HG03196 (cell line): ENCODE results near the gene MICU2.

Experiments used
- ATAC-seq: cut with Tn5 transposase; IDR thresholded peaks from one replicate; pipeline ENCODE4 v1.9.1; 2021; ENCODE audit not compliant: unreplicated experiment

Gene MICU2

DNA sequence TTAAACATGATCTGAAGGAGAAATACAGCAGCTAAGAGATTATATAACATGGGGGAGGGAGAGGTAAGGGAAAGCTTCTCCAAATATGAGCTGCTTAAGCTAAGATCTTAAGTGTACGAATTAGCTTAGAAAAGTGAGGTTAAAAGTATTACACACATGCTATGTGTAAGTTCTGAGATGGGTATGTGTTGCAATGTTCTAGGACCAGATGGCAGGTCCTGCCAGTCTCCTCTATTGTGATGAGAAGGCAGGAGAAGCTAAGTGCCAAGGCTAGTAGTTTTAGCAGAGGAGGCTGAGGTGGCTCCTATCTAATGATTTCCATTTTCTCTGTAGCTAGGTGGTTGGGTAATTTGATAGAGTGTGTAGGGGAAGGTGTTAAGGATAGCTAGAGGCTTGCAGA is 57.6 kb downstream of the MICU2 start:
- no peak for ATAC-seq

DNA sequence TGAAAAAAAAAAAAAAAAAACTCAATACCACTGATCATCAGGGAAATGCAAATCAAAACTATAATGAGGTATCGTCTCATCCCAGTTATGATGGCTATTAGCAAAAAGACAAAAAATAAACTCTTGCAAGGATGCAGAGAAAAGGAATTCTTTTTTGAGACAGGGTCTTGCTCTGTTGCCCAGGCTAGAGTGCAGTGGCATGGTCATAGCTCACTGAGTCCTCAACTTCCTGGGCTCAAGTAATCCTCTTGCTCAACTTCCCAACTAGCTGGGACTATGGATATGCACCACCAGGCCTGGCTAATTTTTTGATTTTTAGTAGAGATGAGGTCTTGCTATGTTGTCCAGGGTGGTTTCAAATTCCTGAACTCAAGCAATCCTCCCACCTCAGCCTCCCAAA is 59.5 kb downstream of the MICU2 start:
- no peak for ATAC-seq

DNA sequence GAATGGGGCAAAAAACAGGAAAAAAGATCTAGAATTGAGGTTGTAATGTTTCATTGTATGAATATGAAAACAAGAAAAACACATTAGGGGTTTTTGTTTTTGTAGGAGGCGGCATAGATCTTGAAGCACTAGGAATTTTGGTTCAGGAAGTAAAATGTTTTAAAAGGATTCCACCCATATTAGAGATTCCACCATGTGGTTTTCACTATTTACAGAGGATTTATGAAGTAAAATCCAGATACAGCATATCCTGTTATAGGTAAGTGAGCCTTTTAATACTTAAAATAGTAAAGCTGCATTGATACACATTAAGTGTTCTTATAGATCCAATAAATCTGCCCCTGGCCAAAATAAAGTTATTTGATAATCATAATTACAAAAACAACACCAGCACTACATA is 61.4 kb downstream of the MICU2 start:
- no peak for ATAC-seq

DNA sequence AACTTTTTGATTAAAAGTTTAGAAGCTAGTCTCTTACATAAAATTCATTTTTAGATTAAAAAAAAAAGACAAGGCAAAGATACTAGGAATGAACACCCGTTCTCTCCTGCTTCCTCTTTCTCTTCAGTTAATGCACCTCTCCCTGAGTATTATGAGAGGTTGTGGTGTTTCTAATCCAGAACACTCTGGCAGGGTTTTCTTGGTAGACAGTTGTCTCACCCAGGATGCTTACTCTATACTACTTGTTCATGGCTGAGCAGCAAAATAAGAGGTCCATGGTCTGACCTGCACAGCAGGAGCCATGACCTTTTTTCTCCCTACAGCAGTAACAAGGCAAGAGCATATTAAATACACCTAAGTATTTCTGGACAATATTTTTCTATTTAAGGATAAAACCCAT is 62.0 kb downstream of the MICU2 start:
- no peak for ATAC-seq

DNA sequence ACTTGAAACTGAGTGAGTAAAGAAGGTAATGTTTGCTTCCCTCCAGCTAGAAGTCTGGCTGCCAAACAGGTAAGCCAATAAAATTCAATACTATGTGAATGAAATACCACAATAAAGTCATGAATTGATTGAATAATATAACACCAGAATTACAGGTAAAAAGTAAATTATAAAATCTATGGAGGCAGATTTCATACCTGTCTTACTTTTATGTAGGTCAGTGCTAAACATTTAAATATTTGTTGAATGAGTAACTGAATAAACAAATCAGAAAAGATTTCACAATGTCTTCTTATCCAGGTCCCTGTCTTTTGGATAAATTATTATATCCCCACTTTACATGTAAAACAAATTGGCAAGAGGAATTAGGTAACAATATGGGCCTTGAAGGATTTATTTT is 62.7 kb downstream of the MICU2 start:
- no peak for ATAC-seq

DNA sequence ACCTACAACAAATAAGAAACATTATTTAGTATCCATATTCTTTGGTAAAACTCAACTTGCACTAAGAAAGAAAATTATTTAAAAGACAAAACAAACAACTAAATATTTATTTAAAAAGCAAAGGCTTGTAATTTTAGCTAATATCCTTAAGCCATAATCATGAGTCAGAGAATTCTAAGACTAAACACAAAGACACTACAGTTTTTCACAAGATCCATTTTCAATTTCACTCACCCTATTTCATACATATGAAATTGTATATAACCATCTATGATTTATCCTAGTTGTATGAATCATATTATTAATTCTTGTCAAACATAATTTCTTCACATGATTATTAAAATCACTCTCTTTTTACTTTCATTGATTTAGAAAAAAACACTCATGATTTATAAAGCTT is 64.3 kb downstream of the MICU2 start:
- ATAC-seq = no peak

DNA sequence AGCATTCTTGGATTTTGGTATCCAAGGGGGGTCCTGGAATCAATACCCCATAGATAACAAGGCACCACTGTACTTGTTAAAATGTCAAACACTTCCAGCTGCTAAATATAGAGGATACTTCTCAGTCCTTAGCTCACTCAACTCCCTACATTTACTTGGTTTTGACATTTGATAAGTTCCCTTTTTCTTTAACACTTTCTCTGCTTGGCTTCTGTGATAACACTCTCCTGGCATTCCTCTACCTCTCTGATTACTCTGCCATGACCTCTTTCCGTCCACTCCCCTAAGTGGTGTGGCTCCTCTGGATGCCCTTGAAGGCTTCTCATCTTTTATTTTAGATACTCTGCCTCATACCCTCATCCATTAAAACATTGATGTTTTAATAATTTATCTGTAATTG is 65.2 kb downstream of the MICU2 start:
- ATAC-seq = no peak

DNA sequence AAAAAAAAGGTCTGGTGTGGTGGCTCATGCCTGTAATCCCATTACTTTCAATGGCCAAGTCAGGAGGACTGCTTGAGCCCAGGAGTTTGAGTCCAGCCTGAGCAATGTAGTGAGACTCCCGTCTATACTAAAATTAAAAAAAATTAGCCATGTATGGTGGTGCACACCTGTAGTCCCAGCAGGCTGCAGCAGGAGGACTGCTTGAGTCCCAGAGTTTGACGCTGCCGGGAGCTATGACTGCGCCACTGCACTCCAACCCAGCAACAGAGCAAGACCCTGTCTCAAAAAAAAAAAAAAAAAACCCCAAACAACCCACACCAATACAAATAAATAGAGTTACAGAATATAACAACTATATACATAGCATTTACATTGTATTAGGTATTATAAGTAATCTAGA is 65.7 kb downstream of the MICU2 start:
- no peak for ATAC-seq

DNA sequence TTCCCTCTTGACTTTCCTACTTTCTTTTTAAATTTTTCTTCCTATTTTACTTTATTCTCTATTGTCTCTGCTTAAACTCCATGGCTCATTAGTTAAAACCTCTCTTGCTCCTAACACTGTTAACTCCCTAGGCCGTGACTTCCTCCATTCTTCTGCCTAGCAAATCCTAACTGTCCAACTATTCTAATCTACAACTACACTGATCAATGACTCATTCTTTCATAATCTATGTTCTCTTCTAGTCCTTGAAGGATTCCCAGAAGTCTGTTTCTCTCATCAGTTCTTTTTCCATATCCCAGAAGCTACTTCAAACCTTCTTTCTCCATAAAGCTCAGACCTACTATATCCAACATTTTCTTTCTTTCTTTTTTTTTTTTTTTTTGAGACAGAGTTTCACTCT is 66.9 kb downstream of the MICU2 start:
- no peak for ATAC-seq

DNA sequence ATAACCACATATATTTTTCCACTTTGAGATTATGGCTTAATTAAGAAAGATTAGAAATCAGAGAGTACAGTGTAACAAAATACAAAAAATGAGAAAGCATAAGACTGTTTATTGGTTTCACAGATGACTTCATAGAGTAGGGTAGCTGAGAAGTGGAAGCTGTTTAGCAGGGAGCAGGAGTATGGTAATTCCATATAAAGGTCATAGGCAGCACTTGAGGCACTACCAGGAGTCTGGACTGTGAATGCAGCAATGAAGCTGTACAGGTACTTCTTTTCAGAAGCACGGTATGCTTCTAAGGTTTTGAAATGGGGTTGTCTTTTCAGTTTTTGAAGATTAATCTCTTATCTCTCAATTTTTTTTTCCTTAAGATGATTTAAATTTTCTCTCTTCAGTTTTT is 69.2 kb downstream of the MICU2 start:
- no peak for ATAC-seq

DNA sequence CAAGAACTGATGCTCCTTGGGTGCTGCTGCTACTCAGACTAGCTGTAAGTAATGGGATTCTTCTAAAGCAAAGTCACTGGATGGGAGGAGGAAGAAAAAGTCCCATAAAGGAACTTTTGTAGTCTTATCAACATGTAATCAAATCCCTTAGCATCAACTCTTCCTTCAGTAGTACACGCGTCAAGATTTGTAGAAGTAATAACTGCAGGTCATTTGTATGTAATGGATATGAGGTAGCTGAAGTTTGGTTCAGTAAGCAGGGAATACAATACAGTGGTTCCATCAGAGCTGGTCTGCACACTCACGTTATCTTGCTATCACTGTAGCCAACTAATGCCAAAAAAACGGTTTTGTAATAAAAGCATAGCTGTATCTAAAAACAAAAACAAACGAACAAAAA is 72.5 kb downstream of the MICU2 start:
- no peak for ATAC-seq

DNA sequence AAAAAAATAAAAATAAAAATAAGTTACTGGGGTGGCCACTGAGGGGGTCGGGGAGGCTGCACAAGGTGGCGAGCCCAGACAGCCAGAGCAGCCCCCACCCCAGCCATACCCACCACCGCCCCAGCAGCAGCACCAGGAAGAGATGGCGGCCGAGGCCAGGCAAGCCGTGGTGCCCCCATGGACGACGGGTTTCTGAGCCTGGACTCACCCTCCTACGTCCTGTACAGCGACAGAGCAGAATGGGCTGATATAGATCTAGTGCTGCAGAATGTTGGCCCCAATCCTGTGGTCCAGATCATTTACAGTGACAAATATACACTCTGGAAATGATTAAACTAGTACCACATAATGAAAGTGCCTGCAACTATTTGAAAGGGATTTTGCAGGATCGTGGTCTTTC is 73.3 kb downstream of the MICU2 start:
- no peak for ATAC-seq

DNA sequence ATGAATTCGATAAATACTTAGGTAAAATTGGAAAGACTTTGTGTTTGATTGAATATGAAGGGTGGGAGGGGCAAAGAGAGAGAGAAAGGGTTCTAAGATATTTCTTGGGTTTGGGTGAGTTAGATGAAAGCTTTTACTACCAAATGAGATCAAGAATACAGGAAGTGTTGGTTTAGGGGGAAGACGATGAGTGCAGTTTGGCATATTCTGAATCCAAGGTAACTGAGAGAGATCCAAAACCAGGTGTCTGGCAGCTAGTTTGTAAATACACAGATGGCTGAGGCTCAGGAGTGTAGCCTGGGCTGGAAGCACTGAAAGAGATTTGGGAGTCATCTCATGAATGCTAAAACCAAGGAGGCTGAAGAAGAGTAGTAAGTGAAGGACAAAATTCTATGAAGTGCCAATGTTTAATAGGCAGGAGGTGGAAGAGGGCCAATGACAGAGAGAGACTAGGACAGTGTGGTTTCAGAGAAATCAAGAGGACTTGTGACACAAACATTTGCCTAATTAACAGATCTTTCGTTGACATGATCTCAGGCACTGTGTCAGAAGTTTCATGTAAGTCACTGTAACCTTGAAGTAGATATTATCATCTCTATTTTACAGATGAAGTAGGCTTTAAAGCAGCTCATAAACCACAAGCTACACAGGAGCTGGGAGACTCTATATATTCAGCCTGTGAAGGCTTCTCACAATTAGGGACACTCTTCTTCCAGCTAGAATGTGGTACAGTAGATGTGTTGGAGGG is 74.7 kb downstream of the MICU2 start:
- ATAC-seq = no peak

DNA sequence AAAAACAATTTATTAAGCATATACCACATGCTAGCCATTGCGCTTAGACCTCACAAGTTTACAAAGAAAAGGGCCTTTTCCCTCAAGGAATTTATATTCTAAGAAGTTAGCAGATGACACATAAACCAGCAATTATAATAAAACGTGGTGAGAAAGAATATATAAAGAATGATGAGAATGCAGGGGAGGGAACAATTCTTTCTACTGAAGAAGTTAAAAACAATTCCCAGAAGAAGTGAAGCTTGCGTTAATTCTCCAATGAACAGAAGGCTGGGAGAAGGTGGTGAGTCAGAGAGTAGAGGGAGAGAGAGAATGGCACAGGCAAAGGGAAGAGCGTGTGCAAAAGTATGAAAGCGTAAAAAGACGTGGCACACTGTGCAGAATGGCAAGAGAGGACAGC is 75.4 kb downstream of the MICU2 start:
- no peak for ATAC-seq

DNA sequence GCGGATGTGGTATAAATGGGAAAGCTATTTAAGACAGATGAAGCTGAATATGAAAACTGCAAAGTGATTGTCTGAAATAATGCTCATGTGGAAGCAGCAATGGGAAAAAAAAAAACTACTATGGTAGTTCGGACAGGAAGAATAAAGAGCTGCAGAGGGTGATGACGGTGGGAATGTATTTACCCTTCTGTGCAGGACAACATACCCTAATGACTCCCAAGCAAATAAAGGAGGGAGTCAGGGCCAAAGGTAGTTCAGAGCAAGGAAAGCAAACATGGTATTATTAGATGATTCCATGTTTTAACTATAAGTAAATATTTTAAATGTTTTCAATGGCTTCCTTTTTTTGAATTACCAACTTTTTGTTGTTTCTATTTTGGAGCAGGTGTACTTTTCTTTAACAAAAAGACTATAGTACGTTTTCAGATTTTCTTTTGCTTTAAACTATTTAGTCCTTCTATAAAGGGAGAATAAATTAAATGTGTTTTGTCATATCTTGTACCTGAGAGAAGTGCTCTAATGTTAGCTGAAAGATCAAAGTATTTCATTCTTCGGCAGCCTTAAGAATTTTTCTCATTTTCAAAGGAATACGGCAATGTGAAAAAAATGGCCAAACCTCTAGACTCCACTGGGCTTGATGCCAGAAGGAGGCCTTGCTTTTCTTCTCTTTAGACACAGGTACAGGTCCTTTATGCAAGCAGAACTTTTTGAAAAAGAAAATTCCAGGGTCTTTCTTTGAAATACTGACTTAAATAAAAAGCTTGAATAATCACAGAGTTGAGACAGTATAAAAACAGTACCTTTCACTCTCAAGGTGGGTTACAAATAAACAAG is 77.0 kb downstream of the MICU2 start:
- no peak for ATAC-seq

DNA sequence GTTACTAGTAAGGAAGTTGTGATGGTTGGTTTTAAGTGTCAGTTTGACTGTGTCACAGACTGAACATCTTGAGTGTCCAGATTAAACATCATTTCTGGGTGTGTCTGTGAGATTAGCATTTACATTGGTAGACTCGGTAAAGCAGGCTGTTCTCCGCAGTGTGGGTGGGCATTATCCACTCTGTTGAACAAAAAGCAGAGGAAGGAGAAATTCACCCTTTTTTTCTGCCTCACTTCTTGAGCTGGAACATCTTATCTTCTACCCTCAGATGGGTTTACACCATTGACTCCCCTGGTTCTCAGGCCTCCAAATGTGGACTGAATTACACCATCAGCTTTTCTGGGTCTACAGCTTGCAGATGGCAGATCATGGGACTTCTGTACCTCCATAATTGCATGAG is 81.1 kb downstream of the MICU2 start:
- no peak for ATAC-seq

DNA sequence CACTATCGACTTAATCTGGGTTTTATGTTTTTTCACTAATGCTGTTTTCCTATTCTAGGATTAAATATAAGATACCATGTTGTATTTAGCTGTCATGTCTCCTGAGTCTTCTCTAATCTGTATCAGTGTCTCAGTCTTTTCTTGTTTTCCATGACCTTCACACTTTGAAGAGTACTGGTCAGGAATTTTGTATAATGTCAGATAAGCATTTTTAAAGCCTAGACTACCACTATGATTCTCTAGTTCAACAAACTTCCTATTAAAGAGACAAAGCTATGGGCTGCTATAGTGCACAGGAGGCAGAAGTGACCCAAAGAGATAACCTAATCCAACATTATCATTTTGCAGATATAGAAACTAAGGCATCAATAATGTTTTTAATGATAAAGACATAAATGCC is 81.8 kb downstream of the MICU2 start:
- no peak for ATAC-seq

DNA sequence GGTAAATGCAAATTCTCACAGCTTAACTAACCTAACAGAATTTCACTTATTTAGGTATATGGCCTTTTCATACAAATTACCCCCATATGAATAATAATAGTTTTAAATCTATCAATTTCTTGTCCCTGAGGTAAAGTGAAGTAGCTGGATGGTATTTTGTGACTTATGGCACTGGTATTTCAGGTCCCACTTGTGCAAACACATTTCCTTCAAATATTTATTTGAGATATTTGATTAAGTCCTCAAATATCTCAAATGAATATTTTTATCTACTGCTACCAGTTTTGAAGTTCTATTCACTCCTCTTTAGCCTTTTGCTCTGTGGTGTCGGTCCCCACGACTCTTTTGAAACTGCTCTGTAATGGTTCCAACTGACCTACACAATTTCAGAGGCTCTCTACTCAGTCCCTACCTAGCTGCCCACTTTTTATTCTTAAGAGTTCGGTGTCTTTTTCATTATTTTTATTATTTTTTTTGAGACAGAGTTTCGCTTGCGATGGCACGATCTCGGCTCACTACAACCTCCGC is 85.3 kb downstream of the MICU2 start:
- no peak for ATAC-seq

DNA sequence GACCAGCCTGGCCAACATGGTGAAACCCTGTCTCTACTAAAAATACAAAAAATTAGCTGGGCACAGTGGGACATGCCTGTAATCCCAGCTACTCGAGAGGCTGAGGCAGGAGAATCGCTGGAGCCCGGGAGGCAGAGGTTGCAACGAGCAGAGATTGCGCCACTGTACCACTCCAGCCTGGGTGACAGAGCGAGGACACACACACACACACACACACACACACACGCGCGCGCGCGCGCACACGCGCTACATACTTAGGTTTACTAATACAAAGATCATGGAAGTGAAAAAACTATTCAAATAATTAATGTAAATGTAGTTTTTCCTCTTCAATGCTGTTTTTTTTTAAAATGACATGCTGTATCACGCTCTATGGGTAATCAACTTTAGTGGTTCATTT is 86.4 kb downstream of the MICU2 start:
- no peak for ATAC-seq

DNA sequence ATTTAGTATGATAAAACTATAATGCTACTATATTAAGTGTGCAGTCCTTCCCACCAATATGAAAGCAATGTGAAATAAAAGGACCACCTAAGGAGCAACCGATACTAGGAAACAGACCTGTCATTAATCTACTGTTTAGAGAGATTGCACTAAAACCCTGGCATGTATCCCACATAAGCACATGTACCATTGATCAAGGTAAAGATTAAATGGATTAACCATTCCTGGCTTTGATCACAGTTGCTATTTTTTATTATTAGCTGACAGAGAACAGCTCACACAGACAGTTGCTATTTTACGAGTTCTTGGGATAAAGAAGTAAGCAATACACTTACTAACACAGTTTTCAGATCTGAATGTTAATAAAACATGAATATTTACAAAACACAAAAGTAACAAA is 87.2 kb downstream of the MICU2 start:
- no peak for ATAC-seq

DNA sequence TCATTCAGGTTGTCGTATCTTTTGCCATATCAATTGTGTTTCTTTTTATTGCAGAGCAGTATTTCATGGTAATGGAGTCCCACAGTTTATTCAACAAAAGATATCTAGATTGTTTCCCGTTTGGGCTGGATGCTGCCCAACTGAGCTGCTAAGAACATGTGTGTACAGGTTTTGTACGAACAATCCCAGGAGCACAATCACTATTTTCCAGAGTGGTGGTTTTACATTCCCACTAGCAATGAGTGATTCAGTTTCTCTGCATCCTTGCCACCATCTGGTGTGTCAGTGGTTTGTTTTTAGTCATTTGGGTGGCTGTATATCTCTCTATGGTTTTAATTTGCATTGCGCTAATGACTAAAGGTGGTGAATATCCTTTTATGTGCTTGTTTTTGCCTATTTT is 92.1 kb downstream of the MICU2 start:
- no peak for ATAC-seq

DNA sequence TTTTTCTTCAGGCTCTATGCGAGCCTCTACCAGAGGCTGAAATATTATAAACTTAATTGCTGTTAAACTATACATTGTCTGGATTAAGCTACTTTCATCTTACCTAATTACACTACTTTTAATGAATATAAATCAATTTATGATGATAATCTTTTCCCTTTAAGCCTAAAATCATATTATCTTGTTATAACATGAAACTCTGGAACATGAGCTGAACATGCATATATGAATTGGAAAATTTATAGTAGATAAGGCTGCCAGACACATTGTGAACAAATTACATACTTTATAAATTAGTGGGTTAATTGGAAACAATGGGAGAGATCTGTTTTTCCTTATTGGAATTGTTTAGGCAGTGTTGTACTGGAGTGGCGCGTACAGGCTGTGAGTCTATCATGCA is 99.6 kb downstream of the MICU2 start:
- no peak for ATAC-seq
